Diencephalon (tissue), 1 donor: Measurements from ENCODE around the gene KRR1. TPM values are rescaled to one million over a fixed set of nuclear protein-coding genes. Genes with fewer than 3 reads are reported as not detected.

ENCODE experiments used
- total RNA-seq: library from RNA; depleted of rRNA; stranded (reverse); fragments of >200 nt; gene quantifications from one replicate; pipeline ENCODE4 v1.2.3, GENCODE V29; 2014

KRR1 gene
- 35.5 TPM for total RNA-seq

DNA sequence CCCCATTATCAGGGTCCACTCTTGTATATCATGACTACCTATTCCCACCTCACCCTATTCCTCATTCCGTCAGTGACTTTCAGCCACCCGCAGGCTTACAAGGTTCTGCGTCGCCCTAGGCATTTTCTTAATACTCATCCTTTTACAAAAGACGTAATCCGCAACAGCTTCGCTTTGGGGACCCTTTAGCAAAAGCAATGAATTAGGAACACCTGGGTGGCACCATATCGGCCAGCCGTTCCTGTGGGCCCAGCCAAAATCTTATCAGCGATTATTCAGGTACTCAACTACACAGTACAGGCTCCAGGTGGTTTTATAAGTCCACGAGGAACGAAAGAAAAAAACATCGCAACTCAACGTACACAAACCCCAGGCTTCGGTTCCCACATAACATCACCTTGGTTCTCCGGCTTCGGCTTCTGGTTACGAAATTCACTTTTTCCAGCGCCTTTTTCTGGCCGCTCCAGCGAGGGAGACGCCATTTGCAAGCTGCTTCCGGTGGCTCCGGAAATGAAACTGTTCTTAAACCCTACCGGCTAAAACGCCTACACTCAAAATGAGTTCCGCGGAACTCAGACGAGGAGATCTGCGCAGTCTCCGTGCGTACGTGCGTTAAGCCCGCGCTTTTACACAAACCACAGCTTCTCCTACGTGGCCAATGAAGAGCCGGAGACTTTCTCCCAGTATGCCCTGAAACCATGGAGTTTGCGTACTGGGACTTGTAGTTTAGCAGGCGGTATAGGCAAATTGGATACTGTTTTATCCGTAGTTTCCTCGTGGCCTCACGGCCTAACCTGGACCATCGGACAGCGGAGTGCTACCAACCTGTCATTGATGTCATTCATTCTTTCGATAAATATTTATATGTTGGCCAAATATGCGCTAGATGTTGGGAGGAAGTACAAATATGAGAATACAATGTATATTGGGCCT, at the start of gene KRR1:
TSS of gene KRR1 (minus strand) at position 494 of the 933 bp plus-strand sequence. CDS start at position 482, 12 bp downstream.

DNA sequence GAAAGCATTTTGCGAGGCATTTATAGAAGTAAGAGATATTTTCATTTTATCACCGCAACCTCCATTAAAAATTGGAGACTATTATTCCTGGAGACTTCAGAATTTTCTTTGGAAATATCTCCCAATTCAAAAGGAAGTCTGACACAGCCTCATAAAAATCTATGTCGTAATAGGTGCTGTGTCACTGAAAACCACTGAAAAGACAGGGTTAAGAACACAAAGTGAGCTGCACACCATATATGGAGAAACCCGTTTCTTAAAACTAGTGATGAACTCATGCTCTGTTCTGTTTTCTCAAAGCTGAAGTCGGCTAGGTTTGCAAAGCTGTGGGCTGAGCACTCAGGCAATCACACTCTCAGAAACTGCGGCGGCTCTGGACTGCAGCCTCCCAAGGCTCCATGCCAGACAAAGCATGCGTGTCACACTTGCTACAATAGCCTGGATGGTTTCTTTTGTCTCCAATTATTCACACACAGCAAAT, 30.9 kb downstream of the KRR1 start, which contains the start of gene GLIPR1:
TSS of gene GLIPR1 (plus strand) at position 287 of the 481 bp plus-strand sequence. CDS start at position 413, 126 bp downstream.

Other genes starting within 250 kb of the KRR1 start
- 19.1 TPM for gene CAPS2, start 181.3 kb downstream of the KRR1 start, total RNA-seq
- not detected for gene GLIPR1L1, start 176.9 kb downstream of the KRR1 start, total RNA-seq
- gene GLIPR1L2, start 120.5 kb downstream of the KRR1 start, total RNA-seq = 2.3 TPM
- 5.3 TPM for gene GLIPR1, start 30.9 kb downstream of the KRR1 start, total RNA-seq